ACHN (cell line): ENCODE measurements around the gene CHFR.
"Not testable (repeated sequence)": the region's sequence is repeated elsewhere in the genome, so short reads cannot be mapped to it uniquely, and the experiment has no call there.

Experiments used
- DNase-seq: peaks from one replicate; pipeline ENCODE4 v3.0.0-alpha.2; 2015
- in situ Hi-C: cut with HindIII; loops from 2 replicates; pipeline ENCODE4 v1.10.0; 2017; ENCODE audit warnings: low sequenced_read_pairs, low pct_ligation_motif_present, low pct_unique_long_range_greater_than_20kb

Gene CHFR

DNA sequence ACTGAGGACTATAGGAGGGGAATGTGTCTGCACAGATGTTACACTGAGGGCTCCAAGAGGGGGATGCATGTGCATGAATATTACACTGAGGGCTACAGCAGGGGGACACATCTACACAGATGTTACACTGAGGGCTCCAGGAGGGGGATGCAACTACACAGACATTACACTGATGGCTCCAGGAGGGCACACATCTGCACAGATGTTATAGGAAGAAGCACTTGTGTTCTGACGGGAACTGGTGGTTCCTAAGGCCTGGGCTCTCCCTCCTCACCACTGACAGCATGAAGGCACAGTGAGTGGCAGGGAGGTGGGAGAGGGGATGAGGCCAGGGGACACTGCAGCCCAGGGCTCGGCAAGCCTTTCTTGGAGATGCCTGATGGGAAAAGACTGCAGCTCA is 95.5 kb downstream of the CHFR start:
- DNase-seq, in situ Hi-C loops: not testable (repeated sequence)

GRCh38 chr12:132789099-132789471 is 98.3 kb downstream of the CHFR start:
- DNase-seq, result no peak
- in situ Hi-C loops, result no loop called here

DNA sequence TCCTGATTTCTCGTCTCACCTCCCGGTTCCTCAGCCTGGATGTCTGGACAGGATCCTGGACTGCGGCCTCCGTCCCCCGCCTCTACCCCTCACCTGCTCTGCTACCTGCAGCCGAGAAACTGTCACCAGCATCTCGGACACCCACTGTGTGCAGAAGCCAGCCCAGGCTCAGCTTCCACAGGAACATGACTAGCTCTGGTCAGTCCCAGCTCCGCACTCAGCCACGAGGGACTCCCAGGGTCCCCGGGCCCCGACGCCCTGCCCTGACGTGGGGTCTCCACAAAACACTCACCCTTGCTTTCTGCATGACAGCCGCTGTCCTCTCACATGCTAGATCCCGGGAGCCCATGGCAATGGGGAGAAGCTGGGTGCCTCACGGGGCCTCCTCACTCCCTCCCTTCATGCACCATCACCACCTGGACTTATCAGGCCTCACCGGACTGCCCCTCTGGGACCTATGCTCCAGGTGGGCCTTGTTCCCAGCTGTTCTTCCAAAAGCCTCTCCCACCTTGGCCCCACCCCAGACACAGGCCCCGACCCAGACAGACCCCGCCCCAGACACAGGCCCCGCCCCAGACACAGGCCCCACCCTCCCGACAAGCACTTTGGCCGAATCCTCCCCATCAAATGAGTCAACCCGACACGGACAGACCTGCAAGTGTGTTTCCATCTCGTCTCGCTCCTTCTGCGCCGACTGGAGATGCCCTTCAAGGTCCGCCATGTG is 98.9 kb downstream of the CHFR start:
- in situ Hi-C loops, result no loop called here
- no peak for DNase-seq

- DNase-seq, result no peak
- in situ Hi-C loops, result no loop called here
Measured at GRCh38 chr12:132787877-132788276, 99.5 kb downstream of the CHFR start.

DNA sequence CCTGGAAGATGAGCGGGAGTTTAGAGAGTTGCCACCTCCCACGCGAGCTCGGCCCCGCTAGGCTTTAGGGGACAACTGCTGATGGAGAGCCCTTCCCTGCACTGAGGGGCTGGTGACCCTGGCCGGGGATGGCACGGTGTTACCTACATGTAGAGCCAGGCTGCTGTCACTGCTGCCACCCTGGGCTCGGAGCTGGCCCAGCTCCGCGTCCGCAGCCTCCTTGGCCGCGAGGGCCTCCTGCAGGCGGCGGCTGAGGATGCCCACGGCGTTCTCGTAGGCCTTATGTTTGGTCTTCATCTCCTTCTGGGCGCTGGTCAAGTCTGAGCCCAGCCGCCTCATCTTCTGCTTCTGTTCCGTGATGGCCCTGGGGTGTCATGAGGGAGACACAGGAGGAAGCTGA is 101.2 kb downstream of the CHFR start:
- in situ Hi-C loops, result no loop called here

GRCh38 chr12:132784580-132784979 is 102.8 kb downstream of the CHFR start:
- in situ Hi-C loops, result no loop called here
- DNase-seq, result no peak

More for the DNA sequence above, 101.2 kb downstream of the CHFR start:
- no peak for DNase-seq

DNA sequence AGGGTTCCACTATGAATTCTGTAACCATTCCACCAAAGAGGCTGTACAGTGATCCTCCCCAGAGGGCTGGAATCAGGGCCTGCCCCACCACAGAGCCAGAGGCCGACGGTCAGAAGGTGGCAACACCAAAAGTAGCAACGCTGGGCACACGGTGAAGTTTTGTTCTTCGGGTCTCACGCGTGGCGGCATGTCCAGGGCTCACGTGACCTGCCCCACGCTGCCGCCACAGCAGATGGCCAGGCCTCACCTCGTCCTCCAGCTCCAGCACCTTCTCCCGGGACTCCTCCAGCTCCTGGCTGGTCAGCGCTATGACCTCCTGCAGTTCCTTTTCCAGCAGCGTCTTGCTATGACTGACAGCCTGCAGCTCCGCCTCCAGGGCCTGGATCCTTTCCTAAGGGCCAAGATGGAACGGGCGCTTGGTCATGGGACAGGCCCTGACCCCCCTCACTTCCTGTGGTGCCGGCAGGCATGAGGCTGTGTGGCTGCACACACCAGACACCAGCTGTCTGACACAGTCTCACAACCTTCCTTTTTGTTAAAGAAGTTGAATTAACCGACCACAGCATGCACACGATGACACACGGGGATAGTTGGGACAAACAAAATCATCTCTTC is 103.4 kb downstream of the CHFR start:
- DNase-seq, result no peak
- in situ Hi-C loops, result no loop called here
